K562 (cell line): Measurements from ENCODE around the gene EPS8L1. TPM values are rescaled to one million over a fixed set of nuclear protein-coding genes. Genes with fewer than 3 reads are reported as not detected.

Source experiments
- ATAC-seq: fragments of 200-7000 bp; cut with Tn5 transposase; 3 replicates; pipeline ENCODE4 v1.9.1; 2020; ENCODE audit warnings: moderate library complexity
- BruUV-seq: library from RNA; stranded (reverse); fragments of 400-500 nt; replicated peaks from 2 replicates; lab custom pipeline; 2021; lab: Mats Ljungman, UMichigan
- CTCF ChIA-PET: fragments of 300-600 bp; formaldehyde crosslinking; extraction: SDS; loops from one replicate; lab custom pipeline; 2021; ENCODE audit warnings: low intra/inter-chr PET ratio; lab: Yijun Ruan, JAX
- POLR2A ChIA-PET: fragments of 300-600, 350-650 bp; sonication (Branson Sonifier 250); formaldehyde crosslinking; extraction: SDS; loops from one replicate; lab custom pipeline; 2021; ENCODE audit warnings: antibody characterized with exemption, inconsistent platforms; lab: Yijun Ruan, JAX
- DNase-seq, 4 experiments: peaks; one replicate each; pipeline versions ENCODE4 v3.0.0 to v3.0.0-alpha.2; 2011 to 2018; ENCODE audit warnings: low spot score in 3 of 4, mixed read lengths in 3 of 4; ENCODE audit errors: extremely low read depth in 1 of 4
- FAIRE-seq: peaks from 2 replicates; lab custom pipeline; 2011; peaks lifted over from hg19 to GRCh38; lab: Jason Lieb, UNC
- H2AFZ ChIP-seq: 2 replicates; pipeline ENCODE4 v1.6.0; 2011; ENCODE audit warnings: low read depth, low read length, control low read depth, inconsistent platforms
- H3K27ac ChIP-seq: fragments of 200-600 bp; 3 replicates; pipeline ENCODE4 v1.8.0; 2011; ENCODE audit warnings: low read depth, mild to moderate bottlenecking, control low read depth, inconsistent platforms, low read length, moderate library complexity, mixed read lengths; ENCODE audit errors: extremely low read depth
- H3K27me3 ChIP-seq, 2 experiments: fragments of 300-600 bp in 1 of 2; 2 replicates in 1 of 2; 3 replicates in 1 of 2; pipeline versions ENCODE4 v1.6.0 to v1.8.0; 2011; ENCODE audit warnings: inconsistent platforms in 2 of 2, low read length in 2 of 2, mild to moderate bottlenecking in 1 of 2, mixed read lengths in 1 of 2, moderate library complexity in 1 of 2; ENCODE audit not compliant: control insufficient read depth in 2 of 2, insufficient read depth in 2 of 2
- H3K36me3 ChIP-seq: fragments of 300-600 bp; 3 replicates; pipeline ENCODE4 v1.8.0; 2011; ENCODE audit warnings: mild to moderate bottlenecking, low read length, inconsistent platforms; ENCODE audit not compliant: control insufficient read depth, insufficient read depth
- H3K4me1 ChIP-seq, 2 experiments: fragments of 200-600 bp in 1 of 2; replicated peaks in 1 of 2; 2 replicates in 1 of 2; 3 replicates in 1 of 2; pipeline versions ENCODE4 v1.5.1 to v1.8.0; 2011; ENCODE audit warnings: inconsistent platforms in 2 of 2, low read length in 2 of 2, mild to moderate bottlenecking in 1 of 2, mixed read lengths in 1 of 2, moderate library complexity in 1 of 2; ENCODE audit not compliant: control insufficient read depth in 2 of 2, insufficient read depth in 2 of 2
- H3K4me2 ChIP-seq: 2 replicates; pipeline ENCODE4 v1.6.1; 2011; ENCODE audit warnings: low read length, control low read depth, inconsistent platforms, mixed read lengths; ENCODE audit not compliant: insufficient read depth
- H3K4me3 ChIP-seq: fragments of 200-600 bp; sonication (generic), shearing (Covaris generic); 2 replicates; pipeline ENCODE4 v1.5.1; 2016; ENCODE audit warnings: control low read depth, inconsistent platforms
- H3K79me2 ChIP-seq: fragments of 200-600 bp; 3 replicates; pipeline ENCODE4 v1.8.0; 2011; ENCODE audit warnings: low read length, inconsistent platforms; ENCODE audit not compliant: control insufficient read depth, insufficient read depth
- H3K9ac ChIP-seq, 2 experiments: 2 replicates each; pipeline versions ENCODE4 v1.6.0 to v1.6.1; 2011; ENCODE audit warnings: low read depth in 2 of 2, low read length in 2 of 2, control low read depth in 1 of 2, inconsistent platforms in 1 of 2, mild to moderate bottlenecking in 1 of 2, mixed read lengths in 1 of 2; ENCODE audit not compliant: insufficient read depth in 1 of 2
- H3K9me1 ChIP-seq: one replicate; pipeline ENCODE4 v1.6.0; 2011; ENCODE audit warnings: inconsistent platforms, mild to moderate bottlenecking, low read length, moderate library complexity; ENCODE audit not compliant: control insufficient read depth, insufficient read depth
- H3K9me3 ChIP-seq: replicated peaks from 2 replicates; pipeline ENCODE4 v1.5.1; 2011; ENCODE audit warnings: low read depth, low read length, inconsistent platforms; ENCODE audit not compliant: control insufficient read depth, insufficient read depth
- H4K20me1 ChIP-seq: replicated peaks from 2 replicates; pipeline ENCODE4 v1.6.1; 2011; ENCODE audit warnings: low read length, inconsistent platforms, mixed read lengths; ENCODE audit not compliant: control insufficient read depth, insufficient read depth
- ETV1 ChIP-seq: fragments of 450-650 bp; conservative IDR thresholded peaks from 2 replicates; pipeline ENCODE4 v1.6.1; 2016; ENCODE audit warnings: missing genetic modification characterization, control low read depth, low read depth, missing compliant biosample characterization
- FOXK1 ChIP-seq: sonication (generic); formaldehyde crosslinking; IDR thresholded peaks from 2 replicates; pipeline ENCODE4 v1.8.0; 2022; ENCODE audit warnings: missing genetic modification reagents, mild to moderate bottlenecking, borderline replicate concordance
- GTF2E2 ChIP-seq: fragments of 200-800 bp; sonication (Bioruptor generic); IDR thresholded peaks from 2 replicates; pipeline ENCODE4 v1.6.1; 2016; ENCODE audit warnings: missing genetic modification characterization, missing compliant biosample characterization
- KLF10 ChIP-seq: fragments of 250-450 bp; sonication (Bioruptor Pico); IDR thresholded peaks from 2 replicates; pipeline ENCODE4 v1.6.1; 2021; ENCODE audit warnings: matching md5 sums
- MXI1 ChIP-seq: IDR thresholded peaks from 2 replicates; pipeline ENCODE4 v1.6.1; 2011; ENCODE audit warnings: low read depth, mild to moderate bottlenecking, improper control_type of control experiment, low read length
- POLR2AphosphoS5 ChIP-seq: IDR thresholded peaks from 2 replicates; pipeline ENCODE4 v1.6.1; 2011; ENCODE audit warnings: mild to moderate bottlenecking, low read depth, low read length, moderate library complexity; ENCODE audit not compliant: control insufficient read depth, insufficient read depth
- POU5F1 ChIP-seq: fragments of 150-350 bp; IDR thresholded peaks from 2 replicates; pipeline ENCODE4 v1.6.1; 2014; ENCODE audit warnings: borderline replicate concordance, low read length, low read depth, mild to moderate bottlenecking; ENCODE audit not compliant: partially characterized antibody
- SMAD3 ChIP-seq: fragments of 450-650 bp; formaldehyde crosslinking; conservative IDR thresholded peaks from 2 replicates; pipeline ENCODE4 v1.4.0; 2020; ENCODE audit warnings: mild to moderate bottlenecking
- ZNF239 ChIP-seq: fragments of 250-450 bp; sonication (Bioruptor Pico); IDR thresholded peaks from 2 replicates; pipeline ENCODE4 v1.4.0; 2020; ENCODE audit warnings: mild to moderate bottlenecking
- ZNF311 ChIP-seq: fragments of 250-450 bp; sonication (Bioruptor Pico); IDR thresholded peaks from 2 replicates; pipeline ENCODE4 v1.4.0; 2020; ENCODE audit warnings: mild to moderate bottlenecking, moderate library complexity
- ZNF668 ChIP-seq: fragments of 250-450 bp; sonication (Bioruptor Pico); IDR thresholded peaks from 2 replicates; pipeline ENCODE4 v1.8.0; 2022; ENCODE audit warnings: mild to moderate bottlenecking, inconsistent platforms
- ZNF830 ChIP-seq: fragments of 250-450 bp; sonication (Bioruptor Pico); IDR thresholded peaks from 2 replicates; pipeline ENCODE4 v1.5.0; 2021; ENCODE audit warnings: mild to moderate bottlenecking
- WGBS: fragments of 100-300 bp; shearing (Covaris generic); methylation state at CpG from one replicate; pipeline ENCODE4 v1.1.6; 2016; ENCODE audit warnings: low coverage, mixed read lengths; ENCODE audit not compliant: insufficient coverage; ENCODE audit errors: missing lambda C conversion rate; 5-methylcytosine and 5-hydroxymethylcytosine counted together
- in situ Hi-C: fragments of 300-500 bp; cut with MboI; formaldehyde crosslinking; loops from 4 replicates; pipeline ENCODE4 v1.15.0; 2018; ENCODE audit warnings: inconsistent platforms, mixed read lengths
- intact Hi-C: fragments of 100-400 bp; cut with micrococcal nuclease; formaldehyde crosslinking; loops from 2 replicates; pipeline ENCODE4 v1.14.2; 2022
- polyA plus RNA-seq, 8 experiments: library from polyadenylated mRNA; depleted of rRNA in 4 of 8; stranded (reverse) in 5 of 8; unstranded in 3 of 8; fragments of >200 nt; fragmentation: Nextera tagmentation in 2 of 8; fragmentation: Illumina TruSeq in 1 of 8; extraction: Ambion mirVana in 2 of 8; extraction: Trizol in 1 of 8; gene quantifications; 2 replicates each; pipeline versions ENCODE4 v1.2.1 to v1.2.3, GENCODE V29; 2011 to 2014; ENCODE audit warnings: inconsistent platforms in 1 of 8, missing spikeins in 1 of 8
- total RNA-seq, 7 experiments: library from RNA; depleted of rRNA in 6 of 7; stranded (reverse); fragments of >200 nt in 6 of 7; fragmentation: Illumina TruSeq in 2 of 7; extraction: Trizol in 2 of 7; gene quantifications; 2 replicates each; pipeline versions ENCODE4 v1.2.1 to v1.2.3, GENCODE V29; 2011 to 2021; ENCODE audit warnings: low replicate concordance in 1 of 7
- TF ChIP-seq, protein P1 (sequence below): sonication (generic); formaldehyde crosslinking; IDR thresholded peaks from 2 replicates; pipeline ENCODE4 v1.9.0; 2022; ENCODE audit warnings: mild to moderate bottlenecking, missing genetic modification reagents
- TF ChIP-seq, protein P2 (sequence below): fragments of 250-450 bp; sonication (Bioruptor Pico); IDR thresholded peaks from 2 replicates; pipeline ENCODE4 v1.5.0; 2022; ENCODE audit warnings: mild to moderate bottlenecking

EPS8L1 gene
- total and polyA plus RNA-seq, 9 of the 15 experiments (the other 6 are each of a cell fraction or from before 2014, with no cell fraction given): 0.35 to 22.1 (median 11.9) TPM

DNA sequence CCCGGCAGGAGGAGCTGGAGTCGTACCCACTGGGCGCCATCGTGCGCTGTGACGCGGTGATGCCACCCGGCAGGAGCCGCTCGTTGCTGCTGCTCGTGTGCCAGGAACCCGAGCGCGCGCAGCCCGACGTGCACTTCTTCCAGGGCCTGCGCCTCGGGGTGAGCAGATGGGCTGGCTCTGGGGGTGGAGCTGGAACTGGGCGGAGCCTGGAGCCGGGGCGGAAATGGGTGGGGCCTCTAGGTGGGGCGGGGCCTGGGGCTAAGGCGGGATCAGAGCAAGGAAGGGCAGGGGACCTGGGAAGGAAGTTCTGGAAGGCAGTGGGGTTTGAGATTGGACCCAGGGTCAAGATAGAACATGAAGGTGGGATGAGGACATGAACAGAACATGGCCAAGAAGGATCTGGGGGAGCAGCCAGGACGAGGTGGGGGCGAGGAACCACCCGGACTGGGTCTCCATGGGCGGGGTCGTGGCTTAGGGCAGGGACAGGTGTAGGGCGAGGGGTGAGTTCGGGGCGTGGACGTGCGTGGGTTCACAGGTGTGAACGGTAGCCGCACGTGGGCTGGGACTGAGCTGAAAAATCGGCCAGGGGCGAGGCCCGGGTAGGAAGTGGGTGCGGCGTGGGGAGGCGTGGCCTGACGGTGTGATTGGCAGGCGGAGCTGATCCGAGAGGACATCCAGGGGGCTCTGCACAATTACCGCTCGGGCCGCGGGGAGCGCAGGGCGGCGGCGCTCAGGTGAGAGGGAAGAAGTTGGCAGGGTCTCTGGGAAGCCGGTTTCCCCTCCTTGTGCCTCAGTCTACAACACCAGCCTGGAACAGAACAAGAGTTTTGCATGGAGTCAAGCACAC, 4.7 kb downstream of the EPS8L1 start:
- intact Hi-C loops (loop anchor here (10.0 kb wide), 1 partner anchor 334 kb away; no protein-coding TSS in a partner anchor), in situ Hi-C loops (no loop called here)
- Histone ChIP-seq H3K27ac (peak overlapping the region; percentile 99), H3K36me3 (peaks cover 7% of the 10 kb centered on the region; the same call in 1 of the 3 replicates), H3K9me1 (no peaks in the 10 kb centered on the region), H4K20me1 (no peaks in the 10 kb centered on the region), H3K4me3 (peak overlapping the region; percentile 86), H3K4me2 (peak overlapping the region; percentile 98), H3K4me1 (peaks cover 0 to 55% of the 10 kb centered on the region in 2 experiments; a peak in 3 of 5 replicates), H3K9ac (peak overlapping the region; percentile 92 to 95), H3K27me3 (no peaks in the 10 kb centered on the region), H3K9me3 (no peaks in the 10 kb centered on the region), H2AFZ (peak overlapping the region; percentile 93), H3K79me2 (peaks cover 7% of the 10 kb centered on the region; the same call in 2 of the 3 replicates)
- CTCF ChIA-PET: no interaction called here
- under 1% methylated on average over 54 of the region's 55 CpGs for WGBS
- POLR2A ChIA-PET: interaction anchor here (0.5 to 2.4 kb wide), 12 partner anchors 9 to 317 kb away, joined by 3 to 32 read pairs (median 4); partner anchors contain the start of gene RDH13
- FAIRE-seq (peak; percentile 93), DNase-seq (peak; percentile 93 to 98 (median 96)), ATAC-seq (peak; percentile 91)
- BruUV-seq: TSS peak; percentile 83
- TF ChIP-seq FOXK1 (CRISPR knock-in tag): no peak
- TF ChIP-seq KLF10: no peak
- no peak for TF ChIP-seq GTF2E2 (tag)
- no peak for TF ChIP-seq ZNF311
- TF ChIP-seq, protein P1, sequence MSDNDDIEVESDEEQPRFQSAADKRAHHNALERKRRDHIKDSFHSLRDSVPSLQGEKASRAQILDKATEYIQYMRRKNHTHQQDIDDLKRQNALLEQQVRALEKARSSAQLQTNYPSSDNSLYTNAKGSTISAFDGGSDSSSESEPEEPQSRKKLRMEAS: peak; percentile 93
- no peak for TF ChIP-seq ZNF668
- no peak for TF ChIP-seq SMAD3 (CRISPR knock-in tag)
- TF ChIP-seq, protein P2, sequence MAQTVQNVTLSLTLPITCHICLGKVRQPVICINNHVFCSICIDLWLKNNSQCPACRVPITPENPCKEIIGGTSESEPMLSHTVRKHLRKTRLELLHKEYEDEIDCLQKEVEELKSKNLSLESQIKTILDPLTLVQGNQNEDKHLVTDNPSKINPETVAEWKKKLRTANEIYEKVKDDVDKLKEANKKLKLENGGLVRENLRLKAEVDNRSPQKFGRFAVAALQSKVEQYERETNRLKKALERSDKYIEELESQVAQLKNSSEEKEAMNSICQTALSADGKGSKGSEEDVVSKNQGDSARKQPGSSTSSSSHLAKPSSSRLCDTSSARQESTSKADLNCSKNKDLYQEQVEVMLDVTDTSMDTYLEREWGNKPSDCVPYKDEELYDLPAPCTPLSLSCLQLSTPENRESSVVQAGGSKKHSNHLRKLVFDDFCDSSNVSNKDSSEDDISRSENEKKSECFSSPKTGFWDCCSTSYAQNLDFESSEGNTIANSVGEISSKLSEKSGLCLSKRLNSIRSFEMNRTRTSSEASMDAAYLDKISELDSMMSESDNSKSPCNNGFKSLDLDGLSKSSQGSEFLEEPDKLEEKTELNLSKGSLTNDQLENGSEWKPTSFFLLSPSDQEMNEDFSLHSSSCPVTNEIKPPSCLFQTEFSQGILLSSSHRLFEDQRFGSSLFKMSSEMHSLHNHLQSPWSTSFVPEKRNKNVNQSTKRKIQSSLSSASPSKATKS (CRISPR knock-in tag): no peak
- TF ChIP-seq POLR2AphosphoS5: peak; percentile 50; the same call in 1 of the 2 replicates
- TF ChIP-seq MXI1: 0 out of 2 replicates have a peak, but pooled peaks have one; percentile 55
- no peak for TF ChIP-seq POU5F1
- TF ChIP-seq ZNF830 (CRISPR knock-in tag): no peak
- TF ChIP-seq ZNF239: no peak
- no peak for TF ChIP-seq ETV1
